ENCODE measurements around the gene TARBP2.
"Not testable (repeated sequence)": the region's sequence is repeated elsewhere in the genome, so short reads cannot be mapped to it uniquely, and the experiment has no call there.

- TF ChIP-seq ZBTB8A (tag by site-specific recombination; IDR thresholded peaks at IDR 0.05), result peak; percentile 88
- not testable (repeated sequence) for TF ChIP-seq CTCF (tag by site-specific recombination; IDR thresholded peaks at IDR 0.05); KLF10 (tag by site-specific recombination; IDR thresholded peaks at IDR 0.05); ZNF280D (tag by site-specific recombination; IDR thresholded peaks at IDR 0.05); GLIS2 (tag by site-specific recombination; IDR thresholded peaks at IDR 0.05); ZNF335 (tag by site-specific recombination; conservative IDR thresholded peaks at IDR 0.05); RBAK (tag by site-specific recombination; IDR thresholded peaks at IDR 0.05); PBX3 (CRISPR knock-in tag; IDR thresholded peaks at IDR 0.05); ZNF324 (tag by site-specific recombination; IDR thresholded peaks at IDR 0.05); ZBTB44 (tag by site-specific recombination; IDR thresholded peaks at IDR 0.05)
Observed at GRCh38 chr12:53550131-53550530, 49.0 kb downstream of the TARBP2 start.

Measured in HEK293 (cell line).